GM12878 (cell line): ENCODE results near the gene TMEM255B.

ENCODE experiments used
- BACH1 ChIP-seq: fragments of 450-650 bp; IDR thresholded peaks from 2 replicates; pipeline ENCODE4 v1.6.1; 2017; ENCODE audit warnings: mild to moderate bottlenecking, borderline replicate concordance
- BCL11A ChIP-seq: IDR thresholded peaks from 2 replicates; pipeline ENCODE4 v1.6.1; 2011; ENCODE audit warnings: low read depth, low read length
- CEBPB ChIP-seq, 2 experiments: fragments of 150-350 bp in 1 of 2; IDR thresholded peaks; 2 replicates each; pipeline ENCODE4 v1.6.1; 2012 to 2014; ENCODE audit warnings: low read depth in 2 of 2, low read length in 2 of 2, borderline replicate concordance in 1 of 2, inconsistent platforms in 1 of 2
- EP300 ChIP-seq, 2 experiments: fragments of 150-350 bp in 1 of 2; IDR thresholded peaks; 2 replicates each; pipeline ENCODE4 v1.6.1; 2011 to 2012; ENCODE audit warnings: low read depth in 2 of 2, low read length in 2 of 2, borderline replicate concordance in 1 of 2, improper control_type of control experiment in 1 of 2, inconsistent platforms in 1 of 2; ENCODE audit not compliant: control insufficient read depth in 1 of 2
- EZH2 ChIP-seq: IDR thresholded peaks from 2 replicates; pipeline ENCODE4 v1.6.1; 2012; ENCODE audit warnings: low read depth, mild to moderate bottlenecking, control low read depth, inconsistent platforms, low read length, borderline replicate concordance; ENCODE audit not compliant: control insufficient read depth
- MYC ChIP-seq: IDR thresholded peaks from 2 replicates; pipeline ENCODE4 v1.6.1; 2011; ENCODE audit warnings: mild to moderate bottlenecking, low read length, moderate library complexity, inconsistent platforms; ENCODE audit not compliant: insufficient read depth, insufficient replicate concordance, insufficient read length, severe bottlenecking
- NBN ChIP-seq: fragments of 450-650 bp; IDR thresholded peaks from 2 replicates; pipeline ENCODE4 v1.6.1; 2016
- NR2C2 ChIP-seq: IDR thresholded peaks from 2 replicates; pipeline ENCODE4 v1.6.1; 2011; ENCODE audit warnings: borderline replicate concordance, low read depth; ENCODE audit not compliant: control insufficient read depth, insufficient read length
- RUNX3 ChIP-seq: IDR thresholded peaks from 2 replicates; pipeline ENCODE4 v1.6.1; 2012; ENCODE audit warnings: low read length, inconsistent platforms
- TCF12 ChIP-seq: IDR thresholded peaks from 2 replicates; pipeline ENCODE4 v1.6.1; 2011; ENCODE audit warnings: low read depth, mild to moderate bottlenecking, low read length
- ZNF274 ChIP-seq: IDR thresholded peaks from one replicate; pipeline ENCODE4 v1.8.0; 2011; ENCODE audit not compliant: insufficient read length, insufficient read depth
- TF ChIP-seq, protein P1 (sequence below): fragments of 450-650 bp; IDR thresholded peaks from 2 replicates; pipeline ENCODE4 v1.6.1; 2017; ENCODE audit warnings: mild to moderate bottlenecking, low read depth, inconsistent platforms; ENCODE audit not compliant: poor library complexity, severe bottlenecking
- TF ChIP-seq, protein P2 (sequence below), 3 experiments: IDR thresholded peaks in 2 of 3; conservative IDR thresholded peaks in 1 of 3; 2 replicates each; pipeline ENCODE4 v1.5.1; 2011; ENCODE audit warnings: low read depth in 3 of 3, low read length in 3 of 3, mild to moderate bottlenecking in 3 of 3, control low read depth in 2 of 3, moderate library complexity in 2 of 3, inconsistent platforms in 1 of 3, mixed read lengths in 1 of 3; ENCODE audit not compliant: control insufficient read depth in 2 of 3, insufficient read depth in 1 of 3; ENCODE audit errors: extremely low read depth in 1 of 3

DNA sequence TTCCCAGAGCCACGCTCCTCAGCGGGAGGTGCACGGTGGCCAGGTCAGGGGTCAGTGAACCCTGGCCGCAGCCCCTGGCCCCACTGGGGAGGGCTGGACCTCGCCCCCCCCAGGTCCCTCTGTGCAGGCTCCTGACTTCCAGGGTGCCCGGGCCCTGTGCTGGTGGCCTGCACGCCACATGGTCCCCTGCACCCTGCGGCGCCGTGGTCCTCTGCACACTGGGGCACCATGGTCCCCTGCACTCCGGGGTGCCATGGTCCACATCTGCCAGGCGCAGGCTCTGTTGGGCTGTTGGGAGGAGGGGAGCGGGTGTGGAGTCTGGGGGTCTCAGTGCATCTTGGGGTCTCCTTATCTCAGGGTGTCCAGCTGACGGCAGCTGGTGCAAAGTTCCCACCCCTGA, 23.3 kb upstream of the TMEM255B start:
- TF ChIP-seq TCF12: no peak
- TF ChIP-seq, protein P1, sequence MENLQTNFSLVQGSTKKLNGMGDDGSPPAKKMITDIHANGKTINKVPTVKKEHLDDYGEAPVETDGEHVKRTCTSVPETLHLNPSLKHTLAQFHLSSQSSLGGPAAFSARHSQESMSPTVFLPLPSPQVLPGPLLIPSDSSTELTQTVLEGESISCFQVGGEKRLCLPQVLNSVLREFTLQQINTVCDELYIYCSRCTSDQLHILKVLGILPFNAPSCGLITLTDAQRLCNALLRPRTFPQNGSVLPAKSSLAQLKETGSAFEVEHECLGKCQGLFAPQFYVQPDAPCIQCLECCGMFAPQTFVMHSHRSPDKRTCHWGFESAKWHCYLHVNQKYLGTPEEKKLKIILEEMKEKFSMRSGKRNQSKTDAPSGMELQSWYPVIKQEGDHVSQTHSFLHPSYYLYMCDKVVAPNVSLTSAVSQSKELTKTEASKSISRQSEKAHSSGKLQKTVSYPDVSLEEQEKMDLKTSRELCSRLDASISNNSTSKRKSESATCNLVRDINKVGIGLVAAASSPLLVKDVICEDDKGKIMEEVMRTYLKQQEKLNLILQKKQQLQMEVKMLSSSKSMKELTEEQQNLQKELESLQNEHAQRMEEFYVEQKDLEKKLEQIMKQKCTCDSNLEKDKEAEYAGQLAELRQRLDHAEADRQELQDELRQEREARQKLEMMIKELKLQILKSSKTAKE: no peak
- TF ChIP-seq NBN: no peak
- no peak for TF ChIP-seq ZNF274
- no peak for TF ChIP-seq NR2C2
- TF ChIP-seq, protein P2, sequence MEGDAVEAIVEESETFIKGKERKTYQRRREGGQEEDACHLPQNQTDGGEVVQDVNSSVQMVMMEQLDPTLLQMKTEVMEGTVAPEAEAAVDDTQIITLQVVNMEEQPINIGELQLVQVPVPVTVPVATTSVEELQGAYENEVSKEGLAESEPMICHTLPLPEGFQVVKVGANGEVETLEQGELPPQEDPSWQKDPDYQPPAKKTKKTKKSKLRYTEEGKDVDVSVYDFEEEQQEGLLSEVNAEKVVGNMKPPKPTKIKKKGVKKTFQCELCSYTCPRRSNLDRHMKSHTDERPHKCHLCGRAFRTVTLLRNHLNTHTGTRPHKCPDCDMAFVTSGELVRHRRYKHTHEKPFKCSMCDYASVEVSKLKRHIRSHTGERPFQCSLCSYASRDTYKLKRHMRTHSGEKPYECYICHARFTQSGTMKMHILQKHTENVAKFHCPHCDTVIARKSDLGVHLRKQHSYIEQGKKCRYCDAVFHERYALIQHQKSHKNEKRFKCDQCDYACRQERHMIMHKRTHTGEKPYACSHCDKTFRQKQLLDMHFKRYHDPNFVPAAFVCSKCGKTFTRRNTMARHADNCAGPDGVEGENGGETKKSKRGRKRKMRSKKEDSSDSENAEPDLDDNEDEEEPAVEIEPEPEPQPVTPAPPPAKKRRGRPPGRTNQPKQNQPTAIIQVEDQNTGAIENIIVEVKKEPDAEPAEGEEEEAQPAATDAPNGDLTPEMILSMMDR (IDR thresholded peaks at IDR 0.05 in 2 of 3, conservative IDR thresholded peaks at IDR 0.05 in 1 of 3; ENCODE audit: control insufficient read depth in 2 of 3, extremely low read depth in 1 of 3, insufficient read depth in 1 of 3, low read depth in 3 of 3, low read length in 3 of 3): no peak
- TF ChIP-seq EZH2: no peak
- no peak for TF ChIP-seq EP300 (IDR thresholded peaks at IDR 0.05; ENCODE audit: borderline replicate concordance in 1 of 2, control insufficient read depth in 1 of 2, low read depth in 2 of 2, low read length in 2 of 2)
- no peak for TF ChIP-seq BCL11A
- TF ChIP-seq CEBPB (IDR thresholded peaks at IDR 0.05; ENCODE audit: borderline replicate concordance in 1 of 2, low read depth in 2 of 2, low read length in 2 of 2): no peak
- no peak for TF ChIP-seq MYC
- TF ChIP-seq RUNX3: no peak
- no peak for TF ChIP-seq BACH1
